HG02610 (cell line): ENCODE results near the gene PAM.

Source experiments
- ATAC-seq: cut with Tn5 transposase; IDR thresholded peaks from one replicate; pipeline ENCODE4 v1.9.1; 2021; ENCODE audit warnings: mild to moderate bottlenecking, moderate library complexity; ENCODE audit not compliant: unreplicated experiment

PAM gene

GRCh38 chr5:102754767-102755431 lies at the start of gene PAM:
TSS of gene PAM (plus strand) at chr5:102755305. CDS start at chr5:102866196, 110,891 bp downstream.
- peak; percentile 78 for ATAC-seq

- ATAC-seq, result no peak
These were observed 43.4 kb upstream of the PAM start for GRCh38 chr5:102711525-102712385.

- ATAC-seq, result no peak
These were observed 41.8 kb upstream of the PAM start for GRCh38 chr5:102713278-102713677.

GRCh38 chr5:102713682-102714231 lies 41.3 kb upstream of the PAM start:
- ATAC-seq, result no peak

GRCh38 chr5:102715082-102715807 lies 39.9 kb upstream of the PAM start:
- ATAC-seq, result no peak

- no peak for ATAC-seq
These were observed 39.1 kb upstream of the PAM start for GRCh38 chr5:102716017-102716416.

- ATAC-seq, result no peak
These were observed 36.3 kb upstream of the PAM start for GRCh38 chr5:102718819-102719218.

GRCh38 chr5:102719886-102720285 lies 35.2 kb upstream of the PAM start:
- ATAC-seq, result no peak

- no peak for ATAC-seq
These were observed 34.1 kb upstream of the PAM start for GRCh38 chr5:102720969-102721368.

- no peak for ATAC-seq
These were observed 32.2 kb upstream of the PAM start for GRCh38 chr5:102722931-102723330.

GRCh38 chr5:102731693-102732092 lies 23.4 kb upstream of the PAM start:
- ATAC-seq, result no peak

- no peak for ATAC-seq
These were observed 21.6 kb upstream of the PAM start for GRCh38 chr5:102733534-102733933.

- ATAC-seq, result no peak
These were observed 17.9 kb upstream of the PAM start for GRCh38 chr5:102737161-102737560.

- ATAC-seq, result no peak
These were observed 17.2 kb upstream of the PAM start for GRCh38 chr5:102737805-102738469.

GRCh38 chr5:102740515-102740914 lies 14.6 kb upstream of the PAM start:
- ATAC-seq, result no peak

GRCh38 chr5:102742215-102742614 lies 12.9 kb upstream of the PAM start:
- no peak for ATAC-seq

GRCh38 chr5:102743900-102744299 lies 11.2 kb upstream of the PAM start:
- ATAC-seq, result no peak

- ATAC-seq, result peak; percentile 79
These were observed 7.5 kb upstream of the PAM start for GRCh38 chr5:102747386-102748166.

- ATAC-seq, result no peak
These were observed 5.6 kb upstream of the PAM start for GRCh38 chr5:102749416-102750030.
